ENCODE measurements around the gene CCR7. TPM values are rescaled to one million over a fixed set of nuclear protein-coding genes. Genes with fewer than 3 reads are reported as not detected.

CCR7 gene
- total and polyA plus RNA-seq, 11 donors = 0.09 to 2.2 (median 0.23) TPM; not detected in 3

DNA sequence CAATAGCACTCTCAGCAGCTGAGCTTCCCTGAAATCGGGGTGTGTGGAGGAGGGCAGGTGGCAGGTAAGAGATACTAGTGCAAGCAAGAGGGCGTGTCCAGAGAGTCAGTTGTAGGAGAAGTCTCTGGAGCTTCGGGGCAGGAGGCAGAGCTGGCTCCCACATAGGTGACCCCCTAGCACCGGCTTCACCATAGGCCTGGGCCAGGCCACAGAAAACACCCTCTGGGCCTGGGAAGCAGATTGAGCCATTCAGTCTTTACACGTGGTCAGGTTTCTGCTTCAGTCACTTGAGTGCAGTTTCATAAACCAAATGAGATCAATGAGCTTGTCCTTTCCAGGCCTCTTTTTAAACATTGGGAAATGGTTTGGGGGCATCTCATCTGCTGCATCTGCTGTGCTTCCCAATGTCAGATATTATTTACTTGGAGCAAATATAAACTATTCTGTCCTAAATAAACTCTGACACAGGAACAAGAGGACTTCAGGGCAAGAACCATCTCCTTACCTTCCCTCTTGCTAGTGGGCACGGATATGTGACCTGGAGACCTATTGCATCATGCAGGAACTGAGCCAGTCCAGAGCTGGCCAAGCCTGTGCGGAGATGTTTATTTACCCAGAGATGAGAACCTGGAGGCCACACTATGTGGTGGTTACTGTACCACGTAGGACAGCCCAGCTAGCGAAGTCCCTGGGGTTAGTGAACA, 16.1 kb downstream of the CCR7 start:
- H3K4me3 ChIP-seq = no peak overlapping the region
- no peaks in the 10 kb centered on the region for H3K9me3 ChIP-seq
- TF ChIP-seq, protein P1, sequence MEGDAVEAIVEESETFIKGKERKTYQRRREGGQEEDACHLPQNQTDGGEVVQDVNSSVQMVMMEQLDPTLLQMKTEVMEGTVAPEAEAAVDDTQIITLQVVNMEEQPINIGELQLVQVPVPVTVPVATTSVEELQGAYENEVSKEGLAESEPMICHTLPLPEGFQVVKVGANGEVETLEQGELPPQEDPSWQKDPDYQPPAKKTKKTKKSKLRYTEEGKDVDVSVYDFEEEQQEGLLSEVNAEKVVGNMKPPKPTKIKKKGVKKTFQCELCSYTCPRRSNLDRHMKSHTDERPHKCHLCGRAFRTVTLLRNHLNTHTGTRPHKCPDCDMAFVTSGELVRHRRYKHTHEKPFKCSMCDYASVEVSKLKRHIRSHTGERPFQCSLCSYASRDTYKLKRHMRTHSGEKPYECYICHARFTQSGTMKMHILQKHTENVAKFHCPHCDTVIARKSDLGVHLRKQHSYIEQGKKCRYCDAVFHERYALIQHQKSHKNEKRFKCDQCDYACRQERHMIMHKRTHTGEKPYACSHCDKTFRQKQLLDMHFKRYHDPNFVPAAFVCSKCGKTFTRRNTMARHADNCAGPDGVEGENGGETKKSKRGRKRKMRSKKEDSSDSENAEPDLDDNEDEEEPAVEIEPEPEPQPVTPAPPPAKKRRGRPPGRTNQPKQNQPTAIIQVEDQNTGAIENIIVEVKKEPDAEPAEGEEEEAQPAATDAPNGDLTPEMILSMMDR (IDR thresholded peaks at IDR 0.05) = no peak
- no peak for TF ChIP-seq POLR2A (IDR thresholded peaks at IDR 0.05)
- peak in 2 of 4 donors; percentile 4 to 25 for ATAC-seq
- H3K36me3 ChIP-seq = no peaks in the 10 kb centered on the region
- intact Hi-C loops (cut with DNase I) = no loop called here
- peaks cover 9 to 67% (median 49%) of the 10 kb centered on the region in 12 donors for H3K4me1 ChIP-seq
- peak in 1 of 5 donors; percentile 17 for DNase-seq
- 62 to 72% (median 69%) methylated on average over 9 of the region's 9 CpGs for WGBS, 4 donors
- H3K27ac ChIP-seq = peak overlapping the region; percentile 22 to 95 (median 77)
- H3K27me3 ChIP-seq = no peaks in the 10 kb centered on the region

DNA sequence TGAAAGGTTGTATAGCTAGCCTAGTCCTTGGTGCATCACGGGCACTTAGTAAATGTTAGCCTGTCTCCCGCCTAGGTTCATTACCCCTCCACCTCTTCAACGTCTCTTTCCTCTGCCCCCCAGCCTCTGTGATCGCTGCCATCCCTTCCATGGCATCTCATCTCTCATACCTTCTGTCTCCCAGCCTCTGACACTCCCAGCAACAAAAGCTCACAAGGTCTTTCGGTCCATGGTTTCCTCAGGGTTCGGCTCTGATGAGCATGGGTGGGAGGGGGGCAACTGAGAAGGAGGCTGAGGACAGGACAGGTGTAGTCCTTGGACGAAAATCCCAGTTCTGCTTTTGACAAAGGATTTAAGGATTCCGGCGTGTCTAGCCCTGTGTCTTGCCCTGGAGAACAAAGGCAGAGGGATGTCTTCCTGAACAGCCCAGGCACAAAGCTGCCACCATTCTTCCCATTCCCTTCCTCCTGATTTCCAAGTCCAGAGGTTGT, 16.7 kb downstream of the CCR7 start:
- H3K27ac ChIP-seq = peak overlapping the region in 11 of 12 donors; percentile 53 to 95 (median 79)
- H3K27me3 ChIP-seq = no peaks in the 10 kb centered on the region
- WGBS, 4 donors = 94 to 98% (median 95%) methylated on average over 9 of the region's 9 CpGs
- peaks cover 9 to 64% (median 48%) of the 10 kb centered on the region in 12 donors for H3K4me1 ChIP-seq
- DNase-seq = peak in 1 of 5 donors; percentile 5
- no peaks in the 10 kb centered on the region for H3K36me3 ChIP-seq
- no peak for TF ChIP-seq POLR2A (IDR thresholded peaks at IDR 0.05)
- TF ChIP-seq, protein P1 (IDR thresholded peaks at IDR 0.05) = no peak
- H3K4me3 ChIP-seq = no peak overlapping the region
- ATAC-seq = no peak
- H3K9me3 ChIP-seq = no peaks in the 10 kb centered on the region
- intact Hi-C loops (cut with DNase I) = no loop called here

DNA sequence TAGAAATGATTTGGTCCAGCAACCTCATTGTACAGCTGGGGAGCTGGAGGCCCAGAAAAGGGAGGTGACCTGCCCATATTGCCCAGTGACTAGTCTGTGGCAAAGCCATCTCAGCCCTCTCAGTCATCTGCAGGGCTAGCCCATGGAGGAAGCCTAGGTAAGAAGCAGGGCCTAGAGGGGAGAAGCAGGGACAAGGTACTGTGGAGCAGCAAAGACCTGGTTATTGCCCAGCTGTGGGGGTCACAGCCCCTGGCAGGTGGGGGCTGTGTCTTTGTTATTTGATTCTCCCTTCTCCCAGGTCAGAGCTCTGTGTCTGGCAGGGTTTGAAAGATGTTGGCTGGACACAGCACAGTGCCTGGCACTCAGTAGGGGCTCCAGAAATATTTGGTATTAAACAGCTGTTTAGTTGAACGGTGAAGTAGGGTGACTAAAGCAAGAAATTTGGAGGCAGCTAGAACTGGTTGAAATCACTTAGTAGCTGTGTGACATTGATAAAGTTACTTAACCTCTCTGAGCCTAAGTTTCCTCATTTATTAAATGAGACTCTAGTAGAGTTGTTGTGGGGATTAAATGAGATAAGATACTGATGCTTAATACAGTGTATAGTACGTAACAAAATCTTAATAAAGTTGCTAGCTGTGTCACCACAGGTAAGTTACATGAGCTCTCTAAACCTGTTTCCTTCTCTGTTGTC, 17.3 kb downstream of the CCR7 start:
- Histone ChIP-seq H3K27me3 (no peaks in the 10 kb centered on the region), H3K4me1 (peaks cover 15 to 64% (median 48%) of the 10 kb centered on the region in 12 donors), H3K27ac (peak overlapping the region in 6 of 12 donors; percentile 18 to 92 (median 78)), H3K36me3 (no peaks in the 10 kb centered on the region), H3K9me3 (no peaks in the 10 kb centered on the region), H3K4me3 (no peak overlapping the region)
- ATAC-seq (no peak), DNase-seq (peak in 1 of 5 donors; percentile 21)
- TF ChIP-seq, protein P1 (IDR thresholded peaks at IDR 0.05) = no peak
- TF ChIP-seq POLR2A (IDR thresholded peaks at IDR 0.05) = no peak
- WGBS, 4 donors = 85 to 93% (median 86%) methylated on average over 2 of the region's 2 CpGs
- intact Hi-C loops (cut with DNase I) = no loop called here
